DOHH2 (cell line): ENCODE results near the gene DOCK4.

Experiments used
- CTCF ChIP-seq: fragments of 200-600 bp; sonication (generic); IDR thresholded peaks from one replicate; pipeline ENCODE4 v1.5.1; 2014; ENCODE audit warnings: antibody characterized with exemption, mild to moderate bottlenecking, low read depth, low read length; ENCODE audit not compliant: poor library complexity, severe bottlenecking
- EZH2phosphoT487 ChIP-seq: fragments of 200-600 bp; sonication (generic); IDR thresholded peaks from 2 replicates; pipeline ENCODE4 v1.6.1; 2017; ENCODE audit warnings: borderline replicate concordance, mild to moderate bottlenecking, antibody characterized with exemption, low read length, moderate library complexity, mixed read lengths

DNA sequence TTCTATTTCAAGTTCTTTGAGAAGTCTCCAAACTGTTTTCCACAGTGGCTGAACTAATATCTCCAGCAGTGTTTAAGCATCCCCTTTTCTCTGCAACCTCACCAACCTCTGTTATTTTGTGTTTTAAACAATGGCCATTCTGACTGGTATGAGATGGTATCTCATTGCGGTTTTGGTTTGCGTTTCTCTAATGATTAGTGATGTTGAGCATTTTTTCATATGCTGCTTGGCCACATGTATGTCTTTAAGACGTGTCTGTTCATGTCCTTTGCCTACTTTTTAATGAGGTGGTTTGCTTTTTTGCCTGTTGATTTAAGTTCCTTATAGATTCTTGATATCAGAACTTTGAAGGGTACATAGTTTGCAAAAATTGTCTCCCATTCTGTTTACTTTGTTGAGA lies 487.3 kb downstream of the DOCK4 start:
- TF ChIP-seq CTCF (no peak), EZH2phosphoT487 (no peak)
